ENCODE results near the gene GPR61. TPM values are rescaled to one million over a fixed set of nuclear protein-coding genes. Genes with fewer than 3 reads are reported as not detected.
A peak's percentile ranks its signal among the peaks of the same experiment; 100 is the strongest.

GPR61 gene
- total RNA-seq, 1 donor from 2014 or later = not detected

GRCh38 chr1:109509176-109510134 lies 30.2 kb upstream of the GPR61 start, which contains the start of gene AMIGO1:
AMIGO1 (minus strand) TSS chr1:109509727; CDS start chr1:109508912, 815 bp downstream.
- ATAC-seq = peak; percentile 68

GRCh38 chr1:109513110-109513710 lies 26.5 kb upstream of the GPR61 start:
- no peak for ATAC-seq

DNA sequence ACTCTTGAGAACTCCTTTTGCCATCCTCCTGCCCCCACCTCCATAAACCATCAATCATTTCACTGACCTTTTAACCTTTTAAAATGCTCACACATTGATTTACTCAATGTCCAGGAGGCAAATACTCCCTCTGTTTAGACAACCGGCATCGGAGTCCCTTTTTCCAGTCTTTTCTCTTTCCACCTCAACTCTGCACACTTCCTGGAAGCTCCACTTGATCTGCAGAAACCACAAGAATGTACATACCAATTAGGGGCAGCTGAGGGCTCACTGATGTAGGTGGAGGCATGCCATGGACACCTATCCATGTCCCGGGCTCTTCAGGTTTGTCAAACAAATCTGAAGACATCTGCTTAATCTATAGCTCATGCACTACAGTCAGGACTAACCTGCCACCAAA lies 24.8 kb upstream of the GPR61 start:
- no peak for ATAC-seq

- ATAC-seq = no peak
Observed at GRCh38 chr1:109516872-109517271, 22.8 kb upstream of the GPR61 start.

- no peak for ATAC-seq
Observed at GRCh38 chr1:109517337-109517736, 22.3 kb upstream of the GPR61 start.

DNA sequence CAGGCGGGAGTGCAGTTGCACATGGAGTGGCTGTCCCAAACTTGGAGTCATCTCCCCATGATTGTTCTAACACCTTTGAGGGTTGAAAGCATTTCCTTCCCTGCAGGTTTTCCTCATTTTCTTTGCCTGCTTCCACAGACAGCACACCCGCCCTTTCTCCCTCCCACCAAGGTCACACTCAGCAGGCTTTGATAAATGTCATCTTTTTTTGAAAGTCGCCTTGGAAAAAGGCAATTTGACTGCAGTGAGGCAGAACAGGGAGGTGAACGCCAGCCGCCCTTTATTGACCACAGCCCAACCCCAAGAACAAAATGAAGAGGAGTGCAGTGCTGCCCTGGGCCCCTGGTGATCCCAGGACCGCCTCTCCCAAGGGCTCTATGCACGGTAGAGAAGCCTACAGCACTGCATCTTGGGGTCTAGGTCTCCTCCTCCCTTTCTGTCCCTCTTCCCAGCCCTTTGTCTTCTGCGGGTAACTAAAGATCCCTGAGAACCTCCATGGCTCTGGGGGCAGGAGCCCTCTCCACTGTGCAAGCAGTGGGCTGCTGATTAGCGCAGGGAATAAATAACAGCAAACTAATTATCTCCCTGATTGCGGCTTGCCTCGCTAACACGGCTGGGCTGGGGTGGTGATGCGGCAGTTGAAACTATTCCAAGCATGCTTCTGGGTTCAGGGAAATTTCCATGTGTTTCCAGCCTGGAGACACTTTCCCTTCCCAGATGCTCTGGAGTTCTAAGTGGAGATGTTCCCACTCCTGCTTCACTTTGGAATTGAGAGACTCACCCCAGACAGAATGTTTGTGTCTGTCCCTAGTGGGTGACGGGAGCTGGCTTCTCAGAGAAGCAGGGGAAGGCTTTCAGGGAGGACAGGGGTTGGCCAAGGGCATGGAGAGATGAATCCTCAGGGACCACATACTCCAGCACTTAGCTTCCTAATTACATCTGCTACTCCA lies 18.4 kb upstream of the GPR61 start:
- ATAC-seq = no peak

DNA sequence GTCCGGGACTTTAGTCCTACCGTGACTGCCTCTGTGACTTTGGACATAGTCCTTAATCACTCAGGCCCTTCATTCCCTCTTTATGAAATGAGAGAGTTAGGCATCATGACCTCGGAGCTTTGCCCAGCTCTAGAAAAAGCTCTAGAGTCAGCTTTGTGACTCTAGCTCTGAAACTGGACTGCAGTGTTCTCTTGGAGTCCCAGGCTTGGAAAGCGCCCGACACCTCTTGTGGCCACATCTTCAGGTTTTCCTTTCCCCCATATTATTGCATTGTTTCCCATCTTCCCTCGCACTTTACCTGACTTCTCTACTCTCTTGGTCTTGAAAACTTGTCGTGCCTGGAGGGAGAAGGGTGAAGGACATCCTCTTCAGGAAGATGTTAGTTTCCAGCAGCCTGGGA lies 17.6 kb upstream of the GPR61 start:
- ATAC-seq = no peak

DNA sequence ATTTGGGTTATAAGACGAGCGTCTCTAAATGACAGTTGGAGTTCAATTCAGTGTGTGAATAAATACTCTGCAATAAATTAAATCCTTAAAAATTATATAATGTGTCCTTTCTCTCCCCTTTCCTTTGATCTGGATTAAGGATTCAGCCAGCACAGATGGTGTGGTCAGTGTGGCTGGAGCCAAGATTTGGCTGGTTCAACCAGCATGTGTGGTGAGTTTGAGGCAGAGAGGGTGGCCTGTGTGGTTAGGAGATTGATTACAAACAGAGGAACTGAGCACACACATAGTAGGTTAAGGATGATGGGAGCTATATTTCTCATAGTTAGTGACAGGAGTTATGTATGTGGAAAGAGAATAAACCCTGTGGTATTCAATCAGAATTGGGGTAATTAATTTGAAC lies 16.0 kb upstream of the GPR61 start:
- no peak for ATAC-seq

- no peak for ATAC-seq
Observed at GRCh38 chr1:109527098-109527811, 12.4 kb upstream of the GPR61 start.

- no peak for ATAC-seq
Observed at GRCh38 chr1:109527846-109528695, 11.6 kb upstream of the GPR61 start.

DNA sequence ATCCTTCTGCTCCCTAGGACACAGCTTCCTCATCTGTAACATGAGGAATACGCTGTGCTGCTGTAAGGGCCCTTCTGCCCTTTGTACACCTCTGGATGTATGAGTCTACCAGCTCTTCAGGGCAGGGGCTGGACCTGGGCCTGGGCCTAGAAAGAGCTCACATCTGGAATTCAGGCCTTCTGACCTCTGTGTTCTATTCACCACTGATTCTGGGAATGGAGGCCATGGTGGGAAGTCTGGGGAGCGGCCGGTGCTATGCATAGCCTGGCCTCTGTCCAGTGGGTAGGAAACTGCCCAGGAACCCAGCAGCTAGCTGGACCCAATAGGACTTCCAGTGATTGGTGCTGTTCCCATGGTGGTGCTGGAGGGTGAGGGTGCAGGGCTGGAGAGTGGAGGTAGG lies 11.0 kb upstream of the GPR61 start:
- no peak for ATAC-seq

GRCh38 chr1:109529881-109530456 lies 9.7 kb upstream of the GPR61 start:
- no peak for ATAC-seq

DNA sequence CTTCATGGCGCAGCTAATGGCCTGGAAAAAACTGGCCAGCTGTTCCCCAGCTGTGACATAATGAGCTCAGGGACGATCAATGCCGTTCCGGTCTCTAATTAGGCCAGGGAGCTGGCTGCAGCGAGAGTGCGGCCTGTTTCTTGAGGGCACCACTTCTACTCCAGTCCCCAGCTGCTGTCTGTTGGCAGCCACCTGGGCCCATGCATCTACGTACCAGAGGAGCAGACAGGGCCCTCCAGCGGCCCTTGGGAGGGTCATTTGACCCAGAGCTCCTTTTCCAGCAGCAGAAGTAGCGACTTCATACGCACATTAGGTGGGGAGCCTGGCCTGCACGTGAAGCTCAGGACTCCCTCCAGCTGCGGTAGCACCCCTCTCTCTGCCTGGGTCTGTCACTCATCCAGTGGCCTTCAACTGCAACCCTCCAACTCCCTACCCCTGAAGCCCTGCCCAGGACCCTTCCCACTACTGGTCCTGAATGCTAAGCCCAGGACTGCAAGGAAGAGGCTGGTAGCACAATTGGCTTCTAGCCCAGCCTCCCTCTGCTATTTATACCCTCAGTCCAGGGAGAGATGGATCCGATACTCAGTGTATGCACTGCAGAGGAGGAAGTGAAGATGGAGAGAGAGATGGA lies 9.1 kb upstream of the GPR61 start:
- no peak for ATAC-seq

DNA sequence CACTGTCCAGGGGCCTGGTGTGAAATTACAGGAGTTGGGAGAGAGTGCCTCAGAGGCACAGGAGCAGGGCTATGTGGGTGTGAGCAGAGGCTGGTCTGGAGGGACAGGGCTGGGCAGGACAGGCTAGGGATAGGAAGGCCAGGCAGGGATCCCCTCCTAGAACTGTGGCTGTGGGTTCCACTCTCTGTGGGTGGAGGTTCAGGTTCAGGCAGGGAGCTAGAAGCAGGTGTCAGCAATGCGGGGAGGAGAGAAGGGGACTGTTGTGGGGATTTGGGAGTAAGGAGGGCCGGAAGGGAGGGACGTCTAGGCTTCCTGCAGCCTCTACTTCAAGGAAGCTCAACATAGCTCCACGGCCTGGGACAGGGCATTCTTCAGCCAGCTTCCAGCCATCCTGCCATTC lies 8.3 kb upstream of the GPR61 start:
- no peak for ATAC-seq

DNA sequence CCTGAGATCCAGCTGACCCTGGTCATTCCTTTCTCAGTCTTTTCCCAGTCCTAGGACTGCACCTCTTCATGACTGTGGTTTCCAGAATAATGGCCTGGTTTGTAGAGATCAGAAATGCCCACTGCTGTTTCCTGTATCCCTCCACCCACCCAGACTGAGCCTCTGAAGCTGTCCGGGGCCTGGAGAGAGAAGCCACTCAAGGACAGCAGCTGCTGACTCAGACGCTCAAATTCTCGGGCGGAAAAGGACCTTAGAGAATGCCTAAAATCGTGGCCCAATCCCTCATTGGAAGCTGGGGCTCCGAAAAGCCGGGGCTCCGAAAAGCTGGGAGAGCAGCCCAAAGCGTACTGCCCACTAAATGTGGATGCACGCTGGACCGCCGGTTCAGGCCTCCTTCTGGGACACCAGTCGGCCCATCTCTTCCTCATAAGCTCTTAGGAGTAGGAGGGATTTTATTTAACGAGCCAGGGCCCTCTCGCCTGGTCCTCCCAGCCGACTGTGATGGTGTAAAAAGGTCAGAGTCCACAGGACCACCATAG lies 7.8 kb upstream of the GPR61 start:
- ATAC-seq = no peak

DNA sequence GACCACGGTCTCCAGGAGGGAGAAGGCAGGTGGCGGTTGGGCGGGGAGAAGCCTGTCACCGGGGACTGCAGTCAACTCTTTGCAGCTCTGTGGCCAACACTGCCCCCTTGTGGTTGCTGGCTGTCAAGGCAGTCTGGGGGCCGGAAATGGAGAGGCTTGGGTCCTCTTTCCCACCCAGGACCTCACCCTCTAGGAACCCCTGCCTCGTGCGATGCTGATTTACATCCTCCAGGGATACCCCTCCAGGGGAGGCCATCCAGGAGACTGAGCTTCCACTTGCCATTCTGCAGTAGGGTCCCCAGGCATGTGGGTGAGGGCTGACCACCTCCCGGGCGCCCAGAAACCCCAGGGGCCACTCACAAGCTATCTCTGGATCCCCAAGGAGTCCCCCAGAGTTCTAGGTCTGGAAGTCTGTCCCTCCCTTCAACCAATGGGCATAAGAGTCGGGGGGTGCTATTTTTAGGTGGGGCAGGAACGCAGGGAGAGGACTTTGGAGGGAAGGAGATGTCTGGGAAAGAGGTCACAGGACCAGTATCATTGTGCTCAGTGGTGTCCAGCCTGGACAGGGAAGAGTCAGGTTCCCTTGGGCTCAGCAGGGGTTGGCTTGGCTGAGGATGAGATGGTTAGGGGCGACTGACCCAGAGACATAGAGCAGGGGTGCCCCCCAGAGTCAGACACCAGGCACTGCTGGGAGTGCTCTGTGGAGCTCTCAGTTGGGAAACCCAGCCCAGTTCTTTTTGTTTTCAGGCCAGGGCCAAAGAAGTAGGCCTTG lies 7.1 kb upstream of the GPR61 start:
- peak; percentile 85 for ATAC-seq

DNA sequence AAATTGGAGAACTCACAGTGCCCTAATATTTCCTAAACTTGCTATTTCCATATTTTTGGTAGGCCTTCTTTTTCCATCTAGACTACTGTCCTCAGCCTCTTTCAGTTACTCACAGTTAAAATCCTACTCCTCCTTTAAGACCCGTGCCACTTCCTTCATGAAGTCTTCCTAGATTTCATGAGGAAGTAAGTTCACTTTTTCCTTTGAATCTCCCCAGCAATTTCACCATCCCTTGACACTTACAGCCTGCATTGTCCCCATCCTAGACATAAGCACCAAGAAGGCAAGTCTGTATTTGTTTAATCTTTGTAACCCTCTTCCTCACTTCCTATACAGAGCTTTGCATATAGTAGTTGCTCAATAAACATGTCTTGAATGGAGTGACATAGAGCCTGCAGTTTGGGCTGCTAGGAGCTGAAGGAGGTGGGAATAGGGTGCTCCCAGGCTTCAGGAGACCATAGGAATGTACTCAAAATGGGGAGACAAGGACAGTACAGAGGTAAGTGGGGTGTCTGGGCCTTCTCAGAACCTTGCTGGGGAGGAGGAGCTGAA lies 5.3 kb upstream of the GPR61 start:
- no peak for ATAC-seq

DNA sequence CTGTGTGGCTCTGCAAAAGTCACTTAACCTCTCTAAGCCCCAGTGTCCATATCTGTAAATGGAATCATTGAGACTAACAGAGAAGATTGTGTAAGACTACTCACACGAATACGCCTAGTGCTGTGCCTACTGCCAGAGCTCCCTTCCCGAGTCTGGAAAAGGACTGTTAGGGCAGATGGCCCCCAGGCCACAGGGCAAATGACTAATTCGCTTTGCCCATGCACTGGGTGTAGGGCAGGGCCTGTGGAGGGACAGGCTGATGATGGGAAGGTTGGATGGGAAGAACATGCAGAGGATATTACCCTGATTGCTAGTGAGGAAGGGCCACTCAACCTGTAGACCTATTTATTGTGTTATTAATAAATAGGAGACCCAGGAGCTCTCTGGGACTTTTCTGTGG lies 4.2 kb upstream of the GPR61 start:
- ATAC-seq = no peak

GRCh38 chr1:109535971-109536491 lies 3.6 kb upstream of the GPR61 start:
- ATAC-seq = no peak

Measured in esophagus mucosa (tissue), 1 donor.